ENCODE results near the gene PITPNM3. TPM values are rescaled to one million over a fixed set of nuclear protein-coding genes. Genes with fewer than 3 reads are reported as not detected.

PITPNM3 gene
- total and polyA plus RNA-seq, 12 donors: 1.1 to 9.8 (median 6.8) TPM

DNA sequence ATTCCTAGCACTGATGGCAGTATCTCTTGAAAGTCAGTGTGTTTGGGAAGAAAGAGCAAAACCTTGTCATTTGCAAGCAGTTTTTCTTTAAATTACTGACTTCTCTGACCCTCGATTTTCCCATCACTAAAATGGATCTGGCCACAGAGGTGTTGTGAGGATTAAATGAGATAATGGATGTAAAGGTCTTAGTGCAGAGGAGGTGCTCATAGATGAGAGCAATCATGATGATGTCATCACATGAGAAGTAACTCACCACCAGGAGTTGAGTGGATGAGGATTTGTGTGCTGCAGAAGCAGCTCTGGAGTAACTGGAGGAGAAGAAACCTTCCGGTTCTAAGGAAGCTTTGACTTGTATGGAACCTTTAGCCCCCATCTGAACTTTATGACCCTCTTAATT is 30.6 kb downstream of the PITPNM3 start:
- intact Hi-C loops (cut with DNase I): no loop called here
- H3K4me1 ChIP-seq (replicated peaks in 1 of 2): no peaks in the 10 kb centered on the region
- DNase-seq: no peak
- H3K9me3 ChIP-seq (replicated peaks in 1 of 3): no peaks in the 10 kb centered on the region
- H3K36me3 ChIP-seq (replicated peaks in 1 of 2): no peaks in the 10 kb centered on the region
- WGBS, 4 donors: 81 to 94% (median 90%) methylated on average over 2 of the region's 2 CpGs
- H3K27ac ChIP-seq: no peak overlapping the region
- TF ChIP-seq CTCF (IDR thresholded peaks at IDR 0.05) (no peak), POLR2A (IDR thresholded peaks at IDR 0.05) (no peak)
- no peak overlapping the region for H3K4me3 ChIP-seq
- no peaks in the 10 kb centered on the region for H3K27me3 ChIP-seq

DNA sequence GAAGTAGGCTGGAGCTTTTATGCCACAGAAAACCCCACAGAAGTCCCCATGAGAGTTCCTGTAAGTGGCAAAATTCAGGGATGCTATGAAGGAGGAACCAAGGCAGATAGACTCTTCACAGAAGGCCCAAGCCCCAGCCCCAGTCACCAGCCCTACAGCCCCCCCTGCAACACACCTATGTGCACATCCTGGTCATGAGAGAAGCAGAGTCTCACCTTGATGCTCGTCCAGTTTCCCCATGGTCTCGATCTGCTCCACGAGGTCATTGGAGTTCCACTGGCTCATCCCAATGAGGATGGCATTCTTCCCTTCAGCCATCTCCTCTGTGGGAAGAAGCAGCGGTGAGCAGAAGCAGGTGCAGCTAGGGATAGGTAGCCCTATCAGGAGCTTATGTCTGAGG is 31.2 kb downstream of the PITPNM3 start:
- H3K36me3 ChIP-seq (replicated peaks in 1 of 2): no peaks in the 10 kb centered on the region
- intact Hi-C loops (cut with DNase I): no loop called here
- no peaks in the 10 kb centered on the region for H3K27me3 ChIP-seq
- no peaks in the 10 kb centered on the region for H3K9me3 ChIP-seq (replicated peaks in 1 of 3)
- no peaks in the 10 kb centered on the region for H3K4me1 ChIP-seq (replicated peaks in 1 of 2)
- 89 to 95% (median 93%) methylated on average over 4 of the region's 4 CpGs for WGBS, 4 donors
- no peak for DNase-seq
- H3K27ac ChIP-seq: no peak overlapping the region
- H3K4me3 ChIP-seq: no peak overlapping the region
- no peak for TF ChIP-seq POLR2A (IDR thresholded peaks at IDR 0.05)
- TF ChIP-seq CTCF (IDR thresholded peaks at IDR 0.05): no peak

DNA sequence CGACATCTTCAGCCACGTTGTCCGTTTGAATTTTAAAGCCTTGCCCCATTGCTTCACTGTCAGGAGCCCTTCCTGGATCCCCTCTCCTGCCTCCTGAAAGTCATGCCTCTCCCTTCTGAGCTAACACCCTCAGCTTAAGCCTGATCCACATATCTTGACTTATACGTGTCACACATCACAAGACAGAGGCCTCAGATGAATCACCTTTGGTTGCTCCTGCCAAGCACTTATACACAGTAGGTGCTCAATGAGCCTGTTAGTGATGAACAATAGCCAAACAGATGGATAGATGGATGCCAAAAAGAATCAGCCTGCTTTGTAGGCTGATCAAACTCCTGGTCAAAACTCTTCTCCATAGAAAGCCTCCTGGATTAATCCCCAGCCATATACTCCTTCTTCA is 31.8 kb downstream of the PITPNM3 start:
- H3K4me1 ChIP-seq (replicated peaks in 1 of 2): no peaks in the 10 kb centered on the region
- TF ChIP-seq POLR2A (IDR thresholded peaks at IDR 0.05) (no peak), CTCF (IDR thresholded peaks at IDR 0.05) (no peak)
- no peaks in the 10 kb centered on the region for H3K9me3 ChIP-seq (replicated peaks in 1 of 3)
- intact Hi-C loops (cut with DNase I): no loop called here
- H3K4me3 ChIP-seq: no peak overlapping the region
- no peaks in the 10 kb centered on the region for H3K27me3 ChIP-seq
- DNase-seq: no peak
- H3K27ac ChIP-seq: no peak overlapping the region
- 89 to 95% (median 91%) methylated on average over 4 of the region's 4 CpGs for WGBS, 4 donors
- no peaks in the 10 kb centered on the region for H3K36me3 ChIP-seq (replicated peaks in 1 of 2)

- H3K9me3 ChIP-seq (replicated peaks in 1 of 3): no peaks in the 10 kb centered on the region
- 90 to 93% (median 91%) methylated on average over 7 to 8 of the region's 8 CpGs for WGBS, 4 donors
- no peak overlapping the region for H3K27ac ChIP-seq
- no peak for TF ChIP-seq CTCF (IDR thresholded peaks at IDR 0.05)
- H3K36me3 ChIP-seq (replicated peaks in 1 of 2): no peaks in the 10 kb centered on the region
- no peaks in the 10 kb centered on the region for H3K27me3 ChIP-seq
- no peak for DNase-seq
- intact Hi-C loops (cut with DNase I): no loop called here
- no peak overlapping the region for H3K4me3 ChIP-seq
- no peaks in the 10 kb centered on the region for H3K4me1 ChIP-seq (replicated peaks in 1 of 2)
Measured at GRCh38 chr17:6523809-6524355, 32.5 kb downstream of the PITPNM3 start.

Measured in adrenal gland (tissue), 12 donors.